Fibroblast of villous mesenchyme (primary cell): ENCODE measurements around the gene MBP. TPM values are rescaled to one million over a fixed set of nuclear protein-coding genes. Genes with fewer than 3 reads are reported as not detected.

ENCODE experiments used
- DNase-seq: peaks from one replicate; pipeline ENCODE4 v3.0.0-alpha.2; 2010; ENCODE audit warnings: low read depth
- H3K4me3 ChIP-seq: 2 replicates; pipeline ENCODE4 v1.5.1; 2011; ENCODE audit warnings: low read depth, mild to moderate bottlenecking, low read length
- CTCF ChIP-seq: IDR thresholded peaks from 2 replicates; pipeline ENCODE4 v1.5.1; 2012; ENCODE audit warnings: low read depth, mild to moderate bottlenecking, low read length; ENCODE audit not compliant: insufficient read depth
- total RNA-seq: library from RNA; depleted of rRNA; stranded (reverse); fragments of >200 nt; gene quantifications from 2 replicates; pipeline ENCODE4 v1.2.3, GENCODE V29; 2012

The MBP gene
- total RNA-seq, 1 donor = 3.9 TPM

GRCh38 chr18:76931171-76931570 lies 201.4 kb downstream of the MBP start:
- no peak for TF ChIP-seq CTCF
- DNase-seq = no peak
- H3K4me3 ChIP-seq = no peak overlapping the region

Other genes with a start within 250 kb of the MBP start
- gene GALR1, start 117.1 kb upstream of the MBP start, total RNA-seq = not detected in 2 replicates